GM10266 (cell line): ENCODE data around the gene B4GALNT2.
"Not testable (repeated sequence)": the region's sequence is repeated elsewhere in the genome, so short reads cannot be mapped to it uniquely, and the experiment has no call there.

Experiments
- DNase-seq: peaks from one replicate; pipeline ENCODE4 v3.0.0; 2012; ENCODE audit errors: extremely low spot score
- TF ChIP-seq, protein P1 (sequence below): IDR thresholded peaks from 2 replicates; pipeline ENCODE4 v1.5.1; 2012; ENCODE audit warnings: mild to moderate bottlenecking, low read depth; ENCODE audit not compliant: control insufficient read depth, insufficient read depth; ENCODE audit errors: missing control alignments

B4GALNT2 gene

GRCh38 chr17:49122566-49122965 is 10.0 kb upstream of the B4GALNT2 start:
- DNase-seq, result no peak
- TF ChIP-seq, protein P1, sequence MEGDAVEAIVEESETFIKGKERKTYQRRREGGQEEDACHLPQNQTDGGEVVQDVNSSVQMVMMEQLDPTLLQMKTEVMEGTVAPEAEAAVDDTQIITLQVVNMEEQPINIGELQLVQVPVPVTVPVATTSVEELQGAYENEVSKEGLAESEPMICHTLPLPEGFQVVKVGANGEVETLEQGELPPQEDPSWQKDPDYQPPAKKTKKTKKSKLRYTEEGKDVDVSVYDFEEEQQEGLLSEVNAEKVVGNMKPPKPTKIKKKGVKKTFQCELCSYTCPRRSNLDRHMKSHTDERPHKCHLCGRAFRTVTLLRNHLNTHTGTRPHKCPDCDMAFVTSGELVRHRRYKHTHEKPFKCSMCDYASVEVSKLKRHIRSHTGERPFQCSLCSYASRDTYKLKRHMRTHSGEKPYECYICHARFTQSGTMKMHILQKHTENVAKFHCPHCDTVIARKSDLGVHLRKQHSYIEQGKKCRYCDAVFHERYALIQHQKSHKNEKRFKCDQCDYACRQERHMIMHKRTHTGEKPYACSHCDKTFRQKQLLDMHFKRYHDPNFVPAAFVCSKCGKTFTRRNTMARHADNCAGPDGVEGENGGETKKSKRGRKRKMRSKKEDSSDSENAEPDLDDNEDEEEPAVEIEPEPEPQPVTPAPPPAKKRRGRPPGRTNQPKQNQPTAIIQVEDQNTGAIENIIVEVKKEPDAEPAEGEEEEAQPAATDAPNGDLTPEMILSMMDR, result no peak

DNA sequence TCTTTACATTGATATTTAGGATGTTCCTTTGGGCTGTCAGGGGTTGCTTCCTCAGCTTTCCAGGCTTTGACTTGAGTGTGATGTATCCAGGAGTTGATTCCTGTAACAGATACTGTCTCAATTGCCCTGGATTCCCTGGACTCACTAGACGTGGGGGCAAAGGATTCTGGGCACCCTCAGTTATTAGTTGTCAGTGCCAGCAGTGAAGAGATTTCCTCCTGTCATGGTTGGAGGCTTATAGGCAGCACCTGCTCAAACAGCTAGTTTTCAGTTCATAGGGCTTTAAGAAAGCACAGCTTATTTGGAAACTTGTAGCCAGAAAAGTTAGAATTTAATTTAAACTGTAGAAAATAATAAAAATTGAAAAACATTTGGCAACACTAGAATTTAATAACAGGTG is 9.5 kb upstream of the B4GALNT2 start:
- DNase-seq, result no peak
- TF ChIP-seq, protein P1, result no peak

GRCh38 chr17:49125449-49125848 is 7.1 kb upstream of the B4GALNT2 start:
- TF ChIP-seq, protein P1, result no peak
- no peak for DNase-seq

DNA sequence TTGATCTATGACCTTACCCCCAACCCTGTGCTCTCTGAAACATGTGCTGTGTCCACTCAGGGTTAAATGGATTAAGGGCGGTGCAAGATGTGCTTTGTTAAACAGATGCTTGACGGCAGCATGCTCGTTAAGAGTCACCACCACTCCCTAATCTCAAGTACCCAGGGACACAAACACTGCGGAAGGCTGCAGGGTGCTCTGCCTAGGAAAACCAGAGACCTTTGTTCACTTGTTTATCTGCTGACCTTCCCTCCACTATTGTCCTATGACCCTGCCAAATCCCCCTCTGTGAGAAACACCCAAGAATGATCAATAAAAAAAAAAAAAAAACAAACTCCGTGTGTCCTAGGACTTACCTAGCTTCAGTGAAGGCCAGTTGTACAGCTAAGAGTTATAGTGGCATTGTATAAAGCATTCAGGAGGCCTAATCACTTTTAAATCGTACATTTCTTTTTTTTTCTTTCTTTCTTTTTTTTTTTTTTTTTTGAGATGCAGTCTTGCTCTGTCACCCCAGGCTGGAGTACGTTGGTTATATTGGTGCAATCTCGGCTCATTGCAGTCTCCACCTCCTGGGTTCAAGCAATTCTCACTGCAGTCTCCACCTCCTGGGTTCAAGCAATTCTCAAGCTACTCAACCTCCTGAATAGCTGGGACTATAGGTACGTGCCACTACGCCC is 6.2 kb upstream of the B4GALNT2 start:
- DNase-seq, result not testable (repeated sequence)

DNA sequence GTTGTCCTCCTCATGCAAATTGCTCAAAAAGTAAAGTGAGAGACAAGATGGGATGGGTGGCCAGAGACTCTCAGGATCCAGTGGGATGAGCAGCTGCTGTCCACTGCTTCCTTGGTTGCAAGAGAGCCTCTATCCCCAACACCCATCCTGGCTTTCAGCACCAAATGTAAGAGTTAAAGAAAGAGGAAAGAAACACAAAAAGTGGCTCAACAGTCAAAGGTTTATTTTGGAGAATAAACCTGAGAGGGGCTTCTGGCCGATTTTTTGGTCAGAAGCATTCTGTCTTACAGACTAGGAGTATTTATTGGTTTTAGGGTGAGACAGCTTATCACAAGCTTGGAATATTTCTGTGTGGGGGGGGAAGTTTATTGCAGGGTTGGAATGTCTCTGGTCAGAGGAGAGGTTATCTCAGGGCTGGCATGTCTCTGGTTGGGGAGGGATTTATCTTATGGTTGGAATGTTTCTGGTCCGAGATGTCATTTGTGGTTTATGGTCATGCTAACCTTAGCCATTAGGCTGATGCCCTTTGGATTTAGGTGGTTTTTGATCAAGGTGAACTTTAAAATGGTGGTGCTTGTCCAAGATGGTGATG is 3.1 kb upstream of the B4GALNT2 start:
- not testable (repeated sequence) for DNase-seq

- TF ChIP-seq, protein P1, result no peak
- no peak for DNase-seq
These were observed 1.7 kb upstream of the B4GALNT2 start for GRCh38 chr17:49130891-49131290.

DNA sequence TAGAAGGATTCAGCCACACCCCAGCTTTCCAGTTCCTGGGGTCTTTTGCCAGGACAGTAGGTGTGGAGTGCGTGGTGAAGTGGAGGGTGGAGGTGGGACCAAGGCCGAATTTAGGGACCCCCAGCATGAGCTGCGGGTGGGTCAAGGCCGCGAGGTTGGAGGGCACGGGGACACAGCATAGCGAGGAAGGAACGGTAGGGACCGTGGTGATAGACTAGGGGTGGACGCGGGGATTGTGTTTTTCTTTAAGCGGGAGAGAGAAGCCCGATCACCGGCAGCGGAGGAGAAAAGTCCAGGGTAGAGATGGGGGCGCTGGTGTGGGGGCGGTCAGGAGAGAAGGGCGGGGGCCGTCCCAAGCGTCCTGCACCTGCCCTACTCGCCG is 261 bp upstream of the B4GALNT2 start:
- TF ChIP-seq, protein P1, result no peak

DNA sequence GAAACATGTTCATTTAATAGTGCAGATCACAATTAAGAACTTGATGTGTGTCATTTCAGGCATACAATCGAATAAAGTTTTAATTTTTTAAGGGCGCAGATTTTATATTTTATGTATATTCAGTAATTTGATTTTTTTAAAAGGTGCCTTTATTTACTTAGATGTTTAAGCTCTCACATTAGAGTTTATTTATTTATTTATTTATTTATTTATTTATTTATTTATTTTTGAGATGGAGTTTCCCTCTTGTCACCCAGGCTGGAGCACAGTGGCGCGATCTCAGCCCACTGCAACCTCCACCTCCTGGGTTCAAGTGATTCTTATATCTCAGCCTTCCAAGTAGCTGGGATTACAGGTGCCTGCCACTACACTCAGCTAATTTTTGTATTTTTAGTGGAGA is 3.8 kb downstream of the B4GALNT2 start:
- DNase-seq, result no peak
- TF ChIP-seq, protein P1, result no peak

More for the DNA sequence above, 261 bp upstream of the B4GALNT2 start:
- DNase-seq, result no peak

- DNase-seq, result not testable (repeated sequence)
These were observed 13.1 kb downstream of the B4GALNT2 start for GRCh38 chr17:49145654-49146053.
